Stimulated activated CD4-positive, alpha-beta T cell treated with anti-CD3 and anti-CD28 coated beads, Interleukin-1b, Interleukin-23, amount 100 ng/mL, for 4 hours (primary cell): ENCODE data around the gene GRHPR.
A peak's percentile ranks its signal among the peaks of the same experiment; 100 is the strongest.
"Not testable (repeated sequence)": the region's sequence is repeated elsewhere in the genome, so short reads cannot be mapped to it uniquely, and the experiment has no call there.

Source experiments
- DNase-seq, 2 donors: peaks; one replicate each; pipeline ENCODE4 v3.0.0-alpha.2; 2020; ENCODE audit warnings: low read depth in 2 of 2

GRHPR gene

DNA sequence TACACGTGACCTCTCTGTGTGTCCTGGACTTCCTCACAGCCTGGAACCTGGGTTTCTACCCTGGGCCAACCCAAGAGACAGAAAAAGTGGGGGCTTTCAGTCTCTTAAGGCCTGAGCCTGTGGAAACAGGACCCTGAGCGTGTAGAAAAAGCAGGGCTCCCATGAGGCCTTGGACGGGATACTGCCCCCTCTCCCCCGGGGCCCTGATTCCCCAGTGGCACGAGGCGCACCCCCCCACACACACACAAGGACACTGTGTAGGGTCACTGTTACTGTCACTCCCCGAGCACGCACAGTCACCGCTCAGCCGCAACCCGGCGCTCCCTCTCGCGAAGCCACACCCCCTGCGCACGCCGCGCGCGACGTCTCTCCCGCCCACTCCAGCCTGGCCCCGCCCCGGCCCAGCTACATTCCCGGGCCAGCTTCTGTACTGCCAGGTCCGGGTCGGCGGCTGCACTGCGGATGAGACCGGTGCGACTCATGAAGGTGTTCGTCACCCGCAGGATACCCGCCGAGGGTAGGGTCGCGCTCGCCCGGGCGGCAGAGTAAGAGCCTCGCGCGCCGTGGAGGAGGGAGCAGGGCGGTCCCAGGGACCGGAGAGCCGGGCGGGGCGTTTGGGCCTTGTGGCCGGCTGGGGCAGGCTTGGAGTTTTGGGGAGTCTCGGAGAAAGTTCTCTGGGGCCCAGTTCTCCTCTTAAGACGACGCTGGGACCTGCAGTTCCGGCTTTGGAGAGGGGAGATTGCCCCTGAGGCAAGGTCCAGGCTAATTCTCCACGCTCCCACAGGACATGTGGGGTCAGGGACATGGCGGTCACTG is at the start of gene GRHPR:
Gene GRHPR, plus strand, starts transcription at position 408 of the 816 bp plus-strand sequence. Its CDS starts 55 bp downstream, at position 463.
- DNase-seq, result peak; percentile 81 to 92

DNA sequence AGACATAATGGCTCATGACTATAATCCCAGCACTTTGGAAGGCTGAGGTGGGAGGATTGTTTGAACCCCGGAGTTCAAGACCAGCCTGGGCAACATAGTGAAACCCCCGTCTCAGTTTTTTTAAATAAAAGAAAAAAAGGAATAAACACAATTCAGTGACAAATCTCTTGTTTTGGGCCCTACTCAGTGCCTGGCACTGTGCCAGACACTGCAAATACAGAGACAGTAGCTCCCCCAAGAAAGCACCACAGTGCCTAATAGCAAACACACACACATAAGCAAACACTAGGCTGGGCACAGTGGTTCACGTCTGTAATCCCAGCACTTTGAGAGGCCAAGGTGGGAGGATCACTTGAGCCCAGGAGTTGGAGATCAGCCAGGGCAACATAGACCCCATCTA is 49.7 kb upstream of the GRHPR start:
- DNase-seq, result no peak

DNA sequence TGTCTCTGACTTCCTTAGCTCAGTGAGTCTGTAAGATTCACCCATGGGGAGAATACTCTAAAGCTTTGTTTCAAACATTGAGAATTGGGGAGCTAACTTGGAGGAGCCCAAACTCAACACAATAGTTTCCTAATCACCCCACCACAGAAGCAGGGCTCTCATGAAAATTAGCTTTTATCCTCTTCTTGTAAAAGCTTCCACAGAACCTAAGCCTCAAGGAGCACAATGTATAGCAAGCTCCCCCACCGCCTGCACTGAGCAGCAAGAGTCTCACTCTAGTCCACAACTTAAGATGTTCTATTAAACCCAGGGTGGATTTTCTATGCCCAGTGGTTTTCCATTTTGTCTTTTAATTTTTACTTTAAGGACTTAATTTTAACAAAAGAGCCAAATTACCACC is 48.9 kb upstream of the GRHPR start:
- no peak for DNase-seq

DNA sequence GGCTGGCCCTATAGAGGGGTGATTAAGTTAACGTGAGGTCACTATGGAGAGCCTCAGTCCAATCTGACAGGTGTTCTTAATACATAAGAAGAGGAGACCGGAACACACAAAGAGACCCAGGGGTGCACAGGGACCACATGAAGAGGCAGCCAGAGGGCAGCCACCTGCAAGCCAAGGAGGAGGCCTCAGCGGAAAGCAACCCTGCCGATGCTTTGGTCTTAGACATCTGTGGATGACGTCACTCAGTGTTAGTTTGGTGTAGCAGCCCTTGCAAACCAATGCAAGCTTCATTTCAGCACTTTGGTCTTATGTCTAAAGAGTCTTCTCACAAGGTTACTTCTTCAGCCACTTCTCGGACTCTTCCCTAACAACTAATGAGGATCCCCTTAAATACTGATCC is 47.6 kb upstream of the GRHPR start:
- DNase-seq, result no peak

DNA sequence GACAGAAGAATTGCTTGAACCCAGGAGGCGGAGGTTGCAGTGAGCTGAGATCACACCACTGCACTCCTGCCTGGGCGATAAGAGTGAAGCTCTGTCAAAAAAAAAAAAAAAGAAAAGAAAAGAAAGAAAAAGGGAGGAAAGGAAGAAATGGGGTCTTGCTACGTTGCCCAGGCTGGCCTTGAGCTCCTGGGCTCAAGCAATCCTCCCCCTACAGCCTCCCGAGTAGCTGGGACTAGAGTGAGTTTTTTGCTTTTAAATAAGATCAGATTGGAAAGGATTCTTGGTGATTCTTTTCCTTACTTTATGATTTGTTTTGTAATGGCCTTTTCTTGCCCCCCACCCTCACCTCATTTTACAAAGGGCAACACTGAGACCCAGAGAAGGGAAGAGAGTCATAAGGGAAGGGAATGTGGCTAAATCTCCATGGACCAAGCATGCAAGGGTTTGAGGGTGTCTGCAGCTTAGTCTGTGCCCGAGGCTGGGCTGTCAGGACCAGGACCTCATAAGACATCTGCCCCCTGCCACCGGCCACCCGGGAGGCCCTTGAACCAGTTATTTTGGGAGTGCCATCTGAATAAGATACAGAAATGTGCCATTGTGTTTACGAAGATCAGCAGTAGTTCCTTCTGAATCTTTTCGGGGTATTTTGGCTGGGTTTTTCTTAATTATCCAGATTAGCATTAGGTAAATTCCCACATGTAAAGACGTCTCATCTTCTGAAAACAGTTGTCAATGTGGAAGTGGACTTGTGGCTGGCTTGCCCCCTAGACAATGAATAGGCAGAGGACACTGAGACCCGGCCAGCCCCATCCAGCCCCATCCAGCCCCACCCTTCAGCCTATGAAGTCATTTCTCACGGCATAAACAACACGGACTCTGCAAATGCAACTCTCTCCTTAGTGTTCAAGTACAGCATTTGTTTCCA is 44.5 kb upstream of the GRHPR start:
- no peak for DNase-seq

DNA sequence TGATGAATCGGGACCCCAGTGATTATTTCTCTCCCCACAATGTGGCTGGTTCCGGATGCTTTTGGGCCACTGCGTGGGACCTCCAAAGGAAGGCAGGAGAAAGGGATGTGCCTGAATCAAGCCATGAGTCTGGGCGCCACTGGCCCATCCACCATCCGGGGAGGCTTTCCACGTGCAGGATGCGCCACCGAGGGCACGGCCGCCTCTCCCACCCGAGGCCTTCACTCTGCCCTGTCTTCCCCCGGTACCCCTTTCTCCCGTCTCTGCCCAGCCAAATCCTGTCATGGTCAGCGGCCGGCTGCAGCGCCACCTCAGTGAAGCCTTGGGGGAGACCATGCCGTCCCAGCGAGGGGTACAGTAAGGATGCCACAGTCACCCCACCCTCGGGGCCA is 43.9 kb upstream of the GRHPR start:
- no peak for DNase-seq

DNA sequence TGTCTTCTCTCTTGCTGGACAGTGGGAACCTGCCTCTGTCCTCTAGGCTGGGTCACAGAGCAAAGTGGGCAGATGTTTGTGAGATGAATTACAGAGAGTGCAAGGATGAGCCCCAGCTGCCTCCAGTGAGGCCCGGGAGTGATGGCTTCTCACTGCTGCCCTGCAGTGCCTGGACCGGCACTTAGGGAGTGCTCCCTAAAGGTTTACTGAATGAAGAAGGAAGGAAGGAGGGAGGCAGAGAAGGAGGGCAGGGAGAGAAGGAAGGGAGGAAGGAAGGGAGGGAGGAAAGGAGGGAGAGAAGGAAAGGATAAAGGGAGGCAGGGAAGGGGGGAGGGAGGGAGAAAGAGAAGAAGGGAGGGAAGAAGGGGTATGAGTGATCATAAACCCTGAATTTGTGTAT is 42.7 kb upstream of the GRHPR start:
- DNase-seq, result no peak

DNA sequence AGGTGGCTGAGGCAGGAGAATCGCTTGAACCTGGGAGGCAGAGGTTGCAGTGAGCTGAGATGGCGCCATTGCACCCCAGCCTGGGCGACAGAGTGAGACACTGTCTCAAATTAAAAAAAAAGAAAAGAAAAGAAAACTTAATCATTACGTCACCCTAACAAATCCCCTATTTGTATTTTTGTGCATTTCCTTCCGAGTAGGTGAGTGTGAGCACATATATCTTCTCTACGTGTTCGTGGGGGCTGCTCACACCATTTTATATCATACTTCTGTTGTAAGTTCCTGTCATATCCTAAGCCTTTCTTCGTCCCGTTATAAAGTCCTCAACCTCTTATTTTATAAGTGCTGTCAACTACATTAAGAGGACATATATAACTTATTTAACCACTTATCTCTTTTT is 41.9 kb upstream of the GRHPR start:
- no peak for DNase-seq

DNA sequence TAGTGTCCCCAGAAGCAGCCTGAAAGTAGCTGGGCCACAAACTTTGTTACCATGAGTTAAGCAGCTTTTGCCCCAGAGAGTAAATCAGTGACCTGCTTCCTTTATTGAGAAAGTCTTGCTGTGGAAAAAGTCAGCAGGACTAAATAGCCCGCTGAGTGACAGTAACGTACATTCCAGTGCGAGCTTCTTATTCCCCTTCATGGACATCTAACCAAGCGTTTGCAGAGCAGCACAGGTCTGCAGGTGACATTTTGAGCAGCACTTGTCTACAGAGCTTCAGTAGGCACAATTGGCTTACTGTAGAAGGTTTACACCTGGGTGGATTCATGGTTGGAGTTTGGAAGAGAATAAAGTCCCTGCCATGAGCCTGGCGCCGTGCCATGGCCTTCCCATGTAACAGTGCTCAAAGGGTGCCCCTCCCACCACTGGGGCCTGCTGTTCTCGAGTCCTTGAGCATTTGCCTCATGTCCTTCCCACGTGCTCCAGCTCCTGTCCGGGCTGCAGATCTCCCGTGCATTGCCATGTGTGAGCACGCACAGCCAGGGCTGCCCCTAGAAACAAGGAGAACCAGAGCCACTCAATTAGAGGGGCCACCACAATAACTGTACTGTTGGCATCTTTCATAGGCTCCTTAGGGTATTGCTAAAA is 41.3 kb upstream of the GRHPR start:
- DNase-seq, result no peak

DNA sequence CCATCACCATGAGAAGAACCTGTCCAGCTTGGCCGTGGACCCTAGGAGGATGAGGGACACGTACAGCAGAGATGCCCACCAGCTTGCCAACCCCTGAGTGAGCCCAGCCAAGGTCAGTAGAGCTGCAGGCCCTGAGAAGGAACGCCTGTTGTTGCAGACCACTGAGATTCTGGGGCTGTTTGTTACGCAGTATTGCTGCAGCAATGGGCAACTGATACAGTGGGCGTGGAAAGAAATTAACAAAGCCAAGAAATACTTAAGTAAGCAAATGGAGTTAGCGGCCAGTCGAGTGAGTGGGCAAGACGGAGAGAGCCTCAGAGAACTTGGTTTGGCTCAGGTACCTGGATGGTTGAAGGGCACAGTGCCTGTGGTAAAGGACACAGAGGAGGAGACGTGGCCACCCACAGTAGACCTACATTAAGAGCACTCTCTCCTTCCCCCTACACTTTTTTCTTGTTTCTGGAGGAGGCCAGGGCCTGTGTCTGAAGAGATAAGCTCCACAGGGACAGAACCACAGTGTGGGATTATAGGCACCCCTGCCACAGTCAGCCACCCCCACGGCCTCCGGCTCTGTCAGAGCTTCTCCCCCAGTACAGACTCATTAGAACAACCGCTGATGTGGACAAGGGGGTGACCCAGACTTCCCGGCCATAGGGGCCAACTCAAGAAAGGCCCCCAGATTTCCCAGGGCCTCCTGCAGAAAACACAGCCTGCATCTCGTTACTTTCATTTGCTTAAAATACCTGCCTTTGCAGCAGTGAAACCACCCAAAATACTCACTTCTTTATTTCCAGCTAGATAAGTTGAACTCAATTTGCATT is 40.1 kb upstream of the GRHPR start:
- no peak for DNase-seq

DNA sequence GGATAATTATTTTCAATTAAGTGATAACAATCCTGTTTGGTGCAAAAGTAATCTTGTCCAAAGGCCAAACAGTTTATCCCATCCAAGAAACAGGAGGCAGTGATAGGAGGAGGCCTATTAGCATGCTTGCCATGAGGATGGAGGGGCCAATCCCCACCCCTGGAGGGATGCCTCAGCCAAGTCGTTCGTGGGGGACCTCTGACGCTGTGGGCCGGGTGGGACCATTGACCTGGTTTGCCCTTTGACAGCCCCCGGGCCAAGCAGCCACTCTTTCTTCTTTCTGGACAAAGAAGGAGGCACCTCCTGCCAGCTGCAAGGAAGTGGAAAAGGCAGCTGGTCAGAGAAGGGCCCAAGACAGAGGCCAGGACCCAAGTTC is 39.5 kb upstream of the GRHPR start:
- DNase-seq, result no peak

DNA sequence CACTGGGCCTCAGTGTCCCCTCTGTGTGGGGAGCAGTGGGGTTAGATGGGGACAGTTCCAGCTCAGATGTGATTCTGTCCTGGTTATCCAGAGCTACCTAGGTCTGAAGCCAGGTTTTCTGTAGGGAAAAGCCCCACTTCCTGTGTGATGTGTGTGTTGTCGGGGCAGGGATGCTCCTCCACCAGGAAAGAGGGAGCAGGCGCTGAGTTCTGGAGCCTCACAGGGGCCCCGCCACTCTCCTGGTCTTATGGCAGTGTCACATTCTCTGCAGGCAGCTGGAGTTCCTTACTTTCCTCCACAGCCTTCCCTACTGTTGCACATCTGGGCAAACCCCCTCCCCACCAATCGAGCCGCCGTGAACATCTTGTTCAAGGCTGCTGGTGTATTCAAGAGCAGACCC is 39.1 kb upstream of the GRHPR start:
- DNase-seq, result no peak

DNA sequence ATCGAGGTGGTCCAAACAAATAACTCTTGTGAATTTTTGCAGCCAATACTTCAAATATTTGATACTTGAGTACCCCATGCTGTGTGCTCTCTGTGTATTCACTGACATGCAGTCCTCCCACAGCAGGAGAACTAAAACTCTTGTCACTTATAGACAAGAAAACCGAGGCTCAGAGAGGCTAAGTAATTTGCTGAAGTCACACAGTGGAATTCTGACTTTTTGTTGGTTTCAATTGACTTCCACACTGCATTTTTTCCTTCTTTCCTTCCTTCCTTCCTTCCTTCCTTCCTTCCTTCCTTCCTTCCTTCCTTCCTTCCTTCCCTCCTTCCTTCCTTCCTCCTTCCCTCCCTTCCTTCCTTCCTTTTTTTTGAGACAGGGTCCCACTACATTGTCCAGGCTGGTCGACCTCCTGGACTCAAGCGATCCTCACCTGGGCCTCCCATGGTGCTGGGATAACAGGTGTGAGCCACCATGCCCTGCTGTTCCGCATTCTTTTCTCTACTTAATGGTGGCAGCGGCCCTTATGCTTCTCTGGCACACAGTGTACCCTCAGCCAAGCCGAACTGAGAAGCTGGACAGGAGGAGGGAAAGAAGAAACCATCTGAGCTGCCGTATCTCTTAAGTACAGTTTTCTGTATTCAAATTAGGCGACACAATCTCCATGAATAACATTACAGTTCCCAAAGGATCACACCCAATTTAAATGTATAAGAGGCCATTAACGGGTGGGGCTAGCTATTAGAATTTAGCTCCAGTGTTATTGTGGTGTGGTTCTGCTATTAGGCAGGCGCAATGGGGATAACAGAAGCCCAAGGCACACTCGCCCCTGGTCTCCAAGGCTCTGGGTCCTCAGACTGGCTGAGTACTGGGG is 38.4 kb upstream of the GRHPR start:
- no peak for DNase-seq

DNA sequence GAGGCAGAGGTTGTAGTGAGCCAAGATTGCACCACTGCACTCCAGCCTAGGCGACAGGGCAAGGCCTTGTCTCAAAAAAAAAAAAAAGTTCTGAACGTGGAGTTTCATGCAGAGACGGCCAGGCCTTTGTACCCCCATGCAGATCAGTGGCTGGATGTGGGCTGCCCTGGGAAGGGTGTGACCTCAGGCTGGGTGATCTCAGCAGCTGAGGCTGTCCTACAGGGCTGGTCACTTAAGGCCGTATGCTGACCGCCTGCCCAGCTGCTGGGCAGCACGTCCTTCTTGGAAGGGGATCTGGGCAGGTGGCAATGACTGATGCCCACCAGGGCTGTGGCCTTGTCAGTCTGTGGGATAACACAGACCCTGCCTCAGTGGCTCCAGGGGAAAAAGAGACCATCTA is 37.2 kb upstream of the GRHPR start:
- DNase-seq, result no peak

DNA sequence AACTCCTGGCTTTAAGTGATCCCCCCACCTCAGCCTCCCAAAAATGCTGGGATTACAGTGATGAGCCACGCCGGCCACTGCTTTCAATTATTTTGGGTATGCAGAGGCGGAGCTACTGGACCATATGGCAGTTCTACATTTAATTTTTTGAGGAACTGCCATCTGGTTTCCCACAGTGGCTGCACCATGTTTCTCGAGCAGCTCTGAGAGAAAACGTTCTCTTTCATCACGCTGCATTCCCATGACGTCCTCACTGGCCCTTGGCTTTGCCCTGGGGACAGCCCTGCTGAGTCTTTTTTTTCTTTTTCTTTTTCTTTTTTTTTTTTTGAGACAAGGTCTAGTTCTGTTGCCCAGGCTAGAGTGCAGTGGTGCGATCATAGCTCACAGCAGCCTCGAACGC is 35.5 kb upstream of the GRHPR start:
- no peak for DNase-seq

DNA sequence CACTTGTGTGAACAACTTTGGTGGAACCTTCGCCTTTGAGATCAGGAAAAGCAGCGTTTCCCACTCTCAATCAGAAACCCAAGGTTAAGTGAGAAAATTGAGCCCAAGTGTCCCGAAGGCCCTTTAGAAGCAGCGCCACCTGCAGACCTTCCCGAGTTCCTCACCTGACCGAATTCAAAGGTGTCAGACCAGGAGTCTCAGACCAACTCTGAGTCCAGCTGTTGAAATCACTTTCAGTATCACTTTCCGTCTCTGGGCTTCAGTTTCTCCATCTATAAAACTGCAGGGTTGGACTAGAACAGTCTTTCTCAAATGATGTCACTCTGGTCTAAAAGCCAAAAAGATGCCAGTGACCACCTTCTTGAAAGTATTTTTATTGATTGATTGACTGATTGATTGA is 31.7 kb upstream of the GRHPR start:
- no peak for DNase-seq

DNA sequence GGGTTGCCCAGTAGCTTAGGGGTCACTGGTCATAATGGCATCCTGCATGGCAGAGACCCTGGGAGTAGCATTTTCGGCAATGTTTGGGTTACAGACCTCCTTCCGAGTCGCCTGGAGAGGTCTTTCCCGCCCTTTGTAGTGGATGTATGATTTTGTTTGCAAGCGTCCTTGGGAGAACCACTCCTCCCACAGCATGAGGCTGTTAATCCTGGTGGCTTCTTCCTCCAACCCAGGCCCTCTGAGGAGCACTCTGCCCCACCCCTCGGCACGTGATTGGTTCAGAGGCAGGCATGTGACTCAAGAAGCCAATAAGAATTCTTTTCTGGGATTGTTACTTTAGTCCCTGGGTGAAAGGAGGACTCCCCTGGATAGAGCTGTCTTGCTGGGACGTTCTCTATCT is 30.2 kb upstream of the GRHPR start:
- DNase-seq, result no peak

DNA sequence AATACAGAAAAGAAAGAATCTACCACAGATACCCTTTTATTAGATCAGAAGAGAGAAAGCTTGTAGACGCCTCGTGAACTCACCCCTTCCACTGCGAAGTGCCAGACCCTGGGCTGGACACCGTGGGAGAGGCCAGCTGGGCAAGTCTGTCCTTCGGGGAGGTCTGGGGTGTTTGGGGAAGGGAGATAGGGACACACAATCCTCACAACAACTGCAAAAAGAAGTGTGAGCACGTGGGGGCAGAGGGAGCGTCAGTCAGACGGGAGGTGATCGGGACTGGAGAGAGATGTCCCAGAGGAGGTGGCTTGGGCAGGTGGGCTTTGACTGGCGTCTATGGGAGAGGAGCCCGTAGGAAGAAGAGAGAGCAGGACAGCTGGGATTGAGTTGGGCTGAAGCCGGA is 27.3 kb upstream of the GRHPR start:
- DNase-seq, result no peak

DNA sequence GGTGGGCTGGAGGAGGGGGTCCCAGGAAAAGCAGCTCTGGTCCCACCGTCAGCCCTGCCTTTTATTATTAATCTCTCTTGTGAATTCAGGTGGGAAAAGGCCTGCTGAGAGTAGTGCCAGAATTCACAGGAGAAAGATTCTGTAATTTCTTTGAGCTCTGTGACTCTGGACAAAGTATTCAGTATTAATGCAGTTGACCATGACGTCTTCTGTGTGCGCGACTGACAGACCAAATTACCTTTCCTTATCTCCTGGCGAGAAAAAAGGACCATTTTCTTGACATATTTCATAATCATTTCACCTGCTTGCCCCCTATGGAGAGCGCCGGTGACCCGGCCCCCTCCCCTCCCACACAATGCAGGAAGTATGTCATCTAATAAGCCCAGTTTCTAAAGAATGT is 26.8 kb upstream of the GRHPR start:
- no peak for DNase-seq

DNA sequence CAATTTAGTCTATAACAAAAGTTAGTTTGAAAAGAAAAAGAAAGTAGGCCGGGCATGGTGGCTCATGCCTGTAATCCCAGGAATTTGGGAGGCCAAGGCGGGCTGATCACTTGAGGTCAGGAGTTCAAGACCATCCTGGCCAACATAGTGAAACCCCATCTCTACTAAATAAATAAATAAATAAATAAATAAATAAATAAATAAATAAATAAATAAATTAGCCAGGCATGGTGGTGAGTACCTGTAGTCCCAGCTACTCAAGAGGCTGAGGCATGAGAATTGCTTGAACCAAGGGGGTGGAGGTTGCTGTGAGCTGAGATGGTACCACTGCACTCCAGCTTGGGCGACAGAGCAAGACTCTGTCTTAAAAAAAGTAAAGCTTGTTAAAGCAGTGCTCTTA is 24.5 kb upstream of the GRHPR start:
- not testable (repeated sequence) for DNase-seq
